Natural killer cell (primary cell): ENCODE results near the gene KCNN1. TPM values are rescaled to one million over a fixed set of nuclear protein-coding genes. Genes with fewer than 3 reads are reported as not detected.
A peak's percentile ranks its signal among the peaks of the same experiment; 100 is the strongest.
"Not testable (repeated sequence)": the region's sequence is repeated elsewhere in the genome, so short reads cannot be mapped to it uniquely, and the experiment has no call there.

Experiments used
- ATAC-seq, 3 donors: fragments of 150-1000 bp in 2 of 3; fragments of 200-7000 bp in 1 of 3; cut with Tn5 transposase; 1 replicate in 1 of 3; 2 replicates in 2 of 3; pipeline ENCODE4 v1.10.0; 2021; ENCODE audit warnings: mild to moderate bottlenecking in 2 of 3, moderate library complexity in 2 of 3
- DNase-seq, 2 donors: peaks; one replicate each; pipeline versions ENCODE4 v3.0.0 to v3.0.0-alpha.2; 2013 to 2021; ENCODE audit warnings: mixed read lengths in 1 of 2
- H3K27ac ChIP-seq: one replicate; pipeline ENCODE4 v1.5.1; 2013; ENCODE audit warnings: mild to moderate bottlenecking, low read length
- H3K27me3 ChIP-seq: one replicate; pipeline ENCODE4 v1.6.1; 2013; ENCODE audit warnings: low read length; ENCODE audit not compliant: control insufficient read depth, insufficient read depth
- H3K36me3 ChIP-seq: one replicate; pipeline ENCODE4 v1.6.1; 2013; ENCODE audit warnings: low read length; ENCODE audit not compliant: control insufficient read depth, insufficient read depth
- H3K4me1 ChIP-seq: one replicate; pipeline ENCODE4 v1.6.1; 2013; ENCODE audit warnings: low read length; ENCODE audit not compliant: control insufficient read depth, insufficient read depth
- H3K4me3 ChIP-seq: one replicate; pipeline ENCODE4 v1.5.1; 2013; ENCODE audit warnings: low read length
- H3K9me3 ChIP-seq: one replicate; pipeline ENCODE4 v1.6.1; 2013; ENCODE audit warnings: low read length; ENCODE audit not compliant: control insufficient read depth, insufficient read depth
- H3K27ac Mint-ChIP-seq, 2 donors: one replicate each; pipeline ENCODE4 v1.8.0; 2022; ENCODE audit warnings: mild to moderate bottlenecking in 2 of 2, mixed read lengths in 2 of 2, moderate library complexity in 1 of 2
- H3K27me3 Mint-ChIP-seq, 2 donors: one replicate each; pipeline ENCODE4 v1.8.0; 2022; ENCODE audit warnings: low read depth in 2 of 2, mixed read lengths in 2 of 2
- H3K36me3 Mint-ChIP-seq: one replicate; pipeline ENCODE4 v1.8.0; 2022; ENCODE audit warnings: mixed read lengths
- H3K4me1 Mint-ChIP-seq, 2 donors: one replicate each; pipeline ENCODE4 v1.8.0; 2022; ENCODE audit warnings: mixed read lengths in 2 of 2
- H3K4me3 Mint-ChIP-seq: one replicate; pipeline ENCODE4 v1.8.0; 2022; ENCODE audit warnings: mild to moderate bottlenecking, moderate library complexity, mixed read lengths
- H3K9me3 Mint-ChIP-seq, 2 donors: one replicate each; pipeline ENCODE4 v1.8.0; 2022; ENCODE audit warnings: mixed read lengths in 2 of 2
- WGBS: methylation state at CpG from one replicate; pipeline ENCODE4 v1.1.7; 2013; ENCODE audit warnings: missing lambda C conversion rate; ENCODE audit not compliant: insufficient coverage; 5-methylcytosine and 5-hydroxymethylcytosine counted together
- intact Hi-C: fragments of 100-400 bp; cut with micrococcal nuclease; formaldehyde crosslinking; loops from one replicate; pipeline ENCODE4 v1.14.2; 2022
- total RNA-seq, 4 donors: library from RNA; stranded (reverse); fragments of 120-200 nt in 1 of 4; gene quantifications; one replicate each; pipeline versions ENCODE4 v1.2.3 to v1.2.4, GENCODE V29; 2013 to 2022
- TF ChIP-seq, protein P1 (sequence below): fragments of 200-600 bp; IDR thresholded peaks from one replicate; pipeline ENCODE4 v1.8.0; 2022; ENCODE audit warnings: antibody characterized with exemption

KCNN1 gene
- total RNA-seq, 3 donors from 2014 or later (not counting 1 experiment from before 2014, with no cell fraction given): not detected

DNA sequence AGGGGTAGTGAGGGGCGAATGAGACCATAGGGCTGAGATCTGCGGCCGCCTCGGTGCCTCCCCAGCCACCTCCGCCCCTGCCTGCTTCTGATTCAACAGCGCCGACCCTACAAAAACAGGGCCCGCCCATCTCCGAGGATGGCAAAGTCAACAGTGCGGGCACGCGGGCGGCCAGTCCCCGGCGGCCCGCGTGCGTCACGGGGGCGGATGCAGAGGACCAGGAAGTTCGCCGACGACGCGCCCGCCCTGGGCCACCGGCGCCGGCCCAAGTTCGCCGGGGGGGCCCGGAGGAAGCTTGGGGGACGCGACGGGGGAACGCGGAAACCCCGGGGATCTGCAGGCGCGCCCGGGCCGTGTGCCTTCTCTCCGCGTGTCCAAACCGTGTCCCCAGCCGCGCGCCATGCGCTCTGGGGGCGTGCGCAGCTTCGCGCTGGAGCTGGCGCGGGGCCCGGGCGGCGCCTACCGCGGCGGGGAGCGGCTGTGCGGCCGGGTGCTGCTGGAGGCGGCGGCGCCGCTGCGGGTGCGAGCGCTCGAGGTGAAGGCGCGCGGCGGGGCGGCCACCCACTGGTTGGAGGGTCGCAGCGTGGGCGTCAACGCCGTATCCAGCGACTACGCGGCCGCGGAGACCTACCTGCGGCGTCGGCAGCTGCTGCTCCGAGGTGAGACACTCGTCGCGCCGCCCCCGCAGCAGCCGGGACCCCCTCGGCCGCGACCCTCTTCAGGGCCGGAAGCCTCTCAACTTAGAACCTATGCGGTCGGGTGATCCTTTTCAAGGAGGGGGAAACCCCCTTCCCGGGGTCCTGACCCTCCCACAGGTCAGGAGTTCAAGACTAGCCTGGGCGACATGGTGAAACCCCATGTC lies 34.2 kb downstream of the KCNN1 start:
- TF ChIP-seq, protein P1, sequence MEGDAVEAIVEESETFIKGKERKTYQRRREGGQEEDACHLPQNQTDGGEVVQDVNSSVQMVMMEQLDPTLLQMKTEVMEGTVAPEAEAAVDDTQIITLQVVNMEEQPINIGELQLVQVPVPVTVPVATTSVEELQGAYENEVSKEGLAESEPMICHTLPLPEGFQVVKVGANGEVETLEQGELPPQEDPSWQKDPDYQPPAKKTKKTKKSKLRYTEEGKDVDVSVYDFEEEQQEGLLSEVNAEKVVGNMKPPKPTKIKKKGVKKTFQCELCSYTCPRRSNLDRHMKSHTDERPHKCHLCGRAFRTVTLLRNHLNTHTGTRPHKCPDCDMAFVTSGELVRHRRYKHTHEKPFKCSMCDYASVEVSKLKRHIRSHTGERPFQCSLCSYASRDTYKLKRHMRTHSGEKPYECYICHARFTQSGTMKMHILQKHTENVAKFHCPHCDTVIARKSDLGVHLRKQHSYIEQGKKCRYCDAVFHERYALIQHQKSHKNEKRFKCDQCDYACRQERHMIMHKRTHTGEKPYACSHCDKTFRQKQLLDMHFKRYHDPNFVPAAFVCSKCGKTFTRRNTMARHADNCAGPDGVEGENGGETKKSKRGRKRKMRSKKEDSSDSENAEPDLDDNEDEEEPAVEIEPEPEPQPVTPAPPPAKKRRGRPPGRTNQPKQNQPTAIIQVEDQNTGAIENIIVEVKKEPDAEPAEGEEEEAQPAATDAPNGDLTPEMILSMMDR: no peak
- peak overlapping the region; percentile 89 to 98 for H3K27ac Mint-ChIP-seq
- peak; percentile 80 to 92 (median 82) for ATAC-seq
- Histone ChIP-seq H3K36me3 (no peaks in the 10 kb centered on the region), H3K27me3 (no peaks in the 10 kb centered on the region), H3K4me3 (peak overlapping the region; percentile 74), H3K4me1 (peaks cover 38% of the 10 kb centered on the region), H3K27ac (peak overlapping the region; percentile 94), H3K9me3 (no peaks in the 10 kb centered on the region)
- no peaks in the 10 kb centered on the region for H3K9me3 Mint-ChIP-seq
- peak overlapping the region; percentile 88 for H3K4me3 Mint-ChIP-seq
- no peaks in the 10 kb centered on the region for H3K36me3 Mint-ChIP-seq
- H3K27me3 Mint-ChIP-seq: no peaks in the 10 kb centered on the region
- DNase-seq: peak; percentile 94 to 98
- WGBS: under 1% methylated on average over 105 of the region's 105 CpGs
- H3K4me1 Mint-ChIP-seq: peaks cover 6 to 25% of the 10 kb centered on the region in 2 donors
- intact Hi-C loops: loop anchor here (1.0 to 2.0 kb wide), 3 partner anchors 44 to 151 kb away; partner anchors contain the start of gene CCDC124

DNA sequence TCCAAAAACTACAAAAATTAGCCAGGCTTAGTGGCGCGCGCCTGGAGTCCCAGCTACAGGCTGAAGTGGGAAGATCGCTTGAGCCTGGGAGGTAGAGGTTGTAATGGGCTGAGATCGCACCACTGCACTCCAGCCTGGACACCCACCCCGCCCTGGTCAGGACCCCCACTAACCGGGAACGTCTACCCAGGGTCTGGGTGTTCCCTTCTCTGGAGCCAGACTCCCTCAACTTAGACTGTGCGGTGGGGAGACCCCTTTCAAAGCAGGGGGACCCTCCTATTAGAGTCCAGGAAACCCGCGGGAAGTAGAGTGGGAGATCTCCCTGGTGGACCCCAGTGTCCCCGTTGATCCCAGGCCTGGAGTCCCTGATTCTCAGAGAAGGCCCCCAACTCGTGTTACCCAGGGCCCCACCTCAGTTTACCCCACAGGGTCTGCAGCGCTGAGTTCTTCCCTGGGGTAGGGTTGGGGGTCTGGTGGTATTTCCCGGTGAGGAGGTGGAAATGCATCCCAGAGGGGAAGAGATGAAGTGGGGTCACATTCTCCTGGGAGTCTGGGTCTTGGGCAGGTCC lies 35.0 kb downstream of the KCNN1 start:
- peaks cover 40% of the 10 kb centered on the region for H3K4me1 ChIP-seq
- 11% methylated on average over 12 of the region's 15 CpGs for WGBS

DNA sequence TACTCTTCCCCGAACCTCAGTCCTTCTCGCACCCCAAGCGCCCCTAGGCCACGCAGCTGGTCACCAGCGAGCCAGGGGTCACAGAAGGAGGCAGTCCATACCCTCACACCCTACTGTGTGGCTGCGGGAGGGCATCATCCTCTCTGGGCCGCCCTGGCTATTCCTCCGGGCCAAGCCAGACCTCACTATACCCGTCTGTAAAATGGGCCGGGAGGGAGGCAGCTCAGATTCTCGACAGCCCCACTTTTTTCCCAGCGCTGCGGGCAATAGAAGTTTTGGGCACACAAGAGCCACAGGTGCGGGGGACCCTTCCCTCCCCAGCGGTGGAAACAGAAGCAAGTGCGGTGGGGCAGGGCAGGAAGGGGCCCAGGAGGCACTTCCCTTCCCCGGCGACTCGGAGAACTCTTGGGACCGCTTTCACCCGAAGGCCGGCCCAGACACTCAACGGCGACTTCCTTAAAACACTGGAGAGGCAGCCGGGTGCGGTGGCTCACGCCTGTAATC lies 35.5 kb downstream of the KCNN1 start:
- Histone ChIP-seq H3K4me1 (peaks cover 42% of the 10 kb centered on the region), H3K27me3 (no peaks in the 10 kb centered on the region), H3K27ac (peak overlapping the region; percentile 94), H3K9me3 (no peaks in the 10 kb centered on the region), H3K4me3 (peak overlapping the region; percentile 74), H3K36me3 (peaks cover 4% of the 10 kb centered on the region)
- Mint-ChIP-seq H3K4me3 (peak overlapping the region; percentile 85), H3K4me1 (peaks cover 14 to 29% of the 10 kb centered on the region in 2 donors), H3K27ac (peak overlapping the region; percentile 89 to 98), H3K36me3 (no peaks in the 10 kb centered on the region), H3K27me3 (no peaks in the 10 kb centered on the region), H3K9me3 (no peaks in the 10 kb centered on the region)
- intact Hi-C loops: no loop called here
- ATAC-seq (no peak), DNase-seq (peak in 1 of 2 donors; percentile 45)
- WGBS: 28% methylated on average over 27 of the region's 27 CpGs
- TF ChIP-seq, protein P1: no peak

More for the DNA sequence above, 35.0 kb downstream of the KCNN1 start:
- Histone ChIP-seq H3K27ac (peak overlapping the region; percentile 94), H3K4me3 (peak overlapping the region; percentile 74), H3K9me3 (no peaks in the 10 kb centered on the region), H3K27me3 (no peaks in the 10 kb centered on the region), H3K36me3 (peaks cover 4% of the 10 kb centered on the region)
- no peaks in the 10 kb centered on the region for H3K36me3 Mint-ChIP-seq
- peak overlapping the region; percentile 85 for H3K4me3 Mint-ChIP-seq
- ATAC-seq: no peak
- TF ChIP-seq, protein P1: no peak
- peak in 1 of 2 donors; percentile 19 for DNase-seq
- peaks cover 9 to 27% of the 10 kb centered on the region in 2 donors for H3K4me1 Mint-ChIP-seq
- intact Hi-C loops: loop anchor here (1.0 to 2.0 kb wide), 3 partner anchors 43 to 150 kb away; partner anchors contain the start of gene CCDC124
- no peaks in the 10 kb centered on the region for H3K9me3 Mint-ChIP-seq
- H3K27me3 Mint-ChIP-seq: no peaks in the 10 kb centered on the region
- H3K27ac Mint-ChIP-seq: peak overlapping the region; percentile 89 to 98

DNA sequence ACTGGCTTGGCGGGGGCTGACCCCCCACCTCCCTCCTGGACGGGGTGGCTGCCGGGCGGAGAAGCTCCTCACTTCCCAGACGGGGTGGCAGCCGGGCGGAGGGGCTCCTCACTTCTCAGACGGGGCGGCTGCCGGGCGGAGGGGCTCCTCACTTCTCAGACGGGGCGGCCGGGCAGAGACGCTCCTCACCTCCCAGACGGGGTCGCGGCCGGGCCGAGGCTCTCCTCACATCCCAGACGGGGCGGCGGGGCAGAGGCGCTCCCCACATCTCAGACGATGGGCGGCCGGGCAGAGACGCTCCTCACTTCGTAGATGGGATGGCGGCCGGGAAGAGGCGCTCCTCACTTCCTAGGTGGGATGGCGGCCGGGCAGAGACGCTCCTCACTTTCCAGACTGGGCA lies 38.8 kb downstream of the KCNN1 start:
- H3K27ac ChIP-seq, H3K27me3 Mint-ChIP-seq, H3K36me3 Mint-ChIP-seq, H3K9me3 Mint-ChIP-seq, DNase-seq, H3K27ac Mint-ChIP-seq, H3K9me3 ChIP-seq, H3K4me3 Mint-ChIP-seq, H3K4me3 ChIP-seq, ATAC-seq, H3K27me3 ChIP-seq: not testable (repeated sequence)
- intact Hi-C loops: loop anchor here (2.0 to 5.0 kb wide), 2 partner anchors 167 to 245 kb away; partner anchors contain the start of gene IFI30
- peaks cover 26% of the 10 kb centered on the region for H3K36me3 ChIP-seq
- peaks cover 50% of the 10 kb centered on the region for H3K4me1 ChIP-seq
- peaks cover 11 to 31% of the 10 kb centered on the region in 2 donors for H3K4me1 Mint-ChIP-seq
- WGBS: 96% methylated on average over 23 of the region's 35 CpGs
